Activated CD4-positive, alpha-beta T cell treated with anti-CD3 and anti-CD28 coated beads, Interleukin-2, amount 10 ng/mL, durations not matched to agents 24 days and 14 days (primary cell): ENCODE results near the gene RAET1L. TPM values are rescaled to one million over a fixed set of nuclear protein-coding genes. Genes with fewer than 3 reads are reported as not detected.
"Not testable (repeated sequence)": the region's sequence is repeated elsewhere in the genome, so short reads cannot be mapped to it uniquely, and the experiment has no call there.

Source experiments
- DNase-seq: peaks from one replicate; pipeline ENCODE4 v3.0.0; 2022
- H3K27ac Mint-ChIP-seq: one replicate; pipeline ENCODE4 v1.8.0; 2022; ENCODE audit warnings: mild to moderate bottlenecking, mixed read lengths
- H3K27me3 Mint-ChIP-seq: one replicate; pipeline ENCODE4 v1.8.0; 2022; ENCODE audit warnings: mixed read lengths
- H3K36me3 Mint-ChIP-seq: one replicate; pipeline ENCODE4 v1.8.0; 2022; ENCODE audit warnings: low read depth, mild to moderate bottlenecking, mixed read lengths
- H3K4me1 Mint-ChIP-seq: one replicate; pipeline ENCODE4 v1.8.0; 2021; ENCODE audit warnings: mixed read lengths
- H3K4me3 Mint-ChIP-seq: one replicate; pipeline ENCODE4 v1.8.0; 2022; ENCODE audit warnings: mild to moderate bottlenecking, moderate library complexity, mixed read lengths
- H3K9me3 Mint-ChIP-seq: one replicate; pipeline ENCODE4 v1.8.0; 2021; ENCODE audit warnings: mixed read lengths
- intact Hi-C: fragments of 100-400 bp; cut with micrococcal nuclease; formaldehyde crosslinking; loops from one replicate; pipeline ENCODE4 v1.15.1; 2023
- total RNA-seq: library from RNA; stranded (reverse); gene quantifications from 2 replicates; pipeline ENCODE4 v1.2.3, GENCODE V29; 2022

The RAET1L gene
- total RNA-seq, 1 donor from 2014 or later: not detected

DNA sequence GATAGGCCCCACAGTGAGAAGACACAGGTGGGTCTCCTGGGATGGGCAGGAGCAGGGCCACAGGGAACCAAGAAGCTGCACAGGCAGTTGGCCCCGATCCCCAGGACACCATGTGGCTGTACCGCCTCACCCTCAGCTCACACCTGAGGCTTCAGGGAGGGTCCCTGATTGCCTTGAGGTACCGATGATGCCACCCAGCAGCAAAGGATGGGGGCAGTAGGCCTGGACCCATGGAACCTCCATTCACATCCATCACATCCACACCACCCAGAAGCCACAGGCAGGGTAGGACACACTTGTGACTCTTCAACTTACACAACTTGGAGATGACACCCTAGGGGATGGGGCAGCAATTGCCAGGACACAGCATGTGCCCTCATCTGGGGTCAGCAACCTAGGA is 21.7 kb downstream of the RAET1L start:
- DNase-seq, H3K9me3 Mint-ChIP-seq, H3K27ac Mint-ChIP-seq: not testable (repeated sequence)
- Mint-ChIP-seq H3K4me1 (peaks cover 54% of the 10 kb centered on the region), H3K4me3 (peak overlapping the region; percentile 90), H3K27me3 (peaks cover 21% of the 10 kb centered on the region), H3K36me3 (peaks cover 11% of the 10 kb centered on the region)
- intact Hi-C loops: loop anchor here (5.0 to 10.0 kb wide), 4 partner anchors 259 to 864 kb away; partner anchors contain the start of genes LATS1, MTHFD1L, NUP43 and PCMT1

DNA sequence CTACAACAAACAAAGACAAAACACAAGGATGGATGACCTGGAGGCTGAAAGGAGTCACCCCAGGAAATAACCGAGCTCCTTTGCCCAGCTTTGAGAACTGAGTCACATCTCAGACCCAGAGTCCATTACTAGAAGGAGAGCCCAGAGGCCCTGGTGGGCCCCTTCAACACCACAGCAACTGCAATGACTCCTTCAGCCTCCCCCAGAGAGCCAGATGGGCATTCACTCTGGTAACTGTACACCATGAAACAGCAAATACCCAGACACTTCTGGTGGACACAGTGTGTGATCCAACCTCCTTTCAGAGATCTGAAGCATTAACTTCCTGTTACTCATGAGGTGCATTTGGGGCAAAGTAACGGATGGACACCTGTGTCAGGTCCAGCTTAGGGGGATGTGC is 22.6 kb downstream of the RAET1L start:
- Mint-ChIP-seq H3K4me1 (peaks cover 51% of the 10 kb centered on the region), H3K27me3 (peaks cover 18% of the 10 kb centered on the region), H3K4me3 (no peak overlapping the region), H3K9me3 (peaks cover 4% of the 10 kb centered on the region), H3K27ac (no peak overlapping the region), H3K36me3 (peaks cover 11% of the 10 kb centered on the region)
- intact Hi-C loops: loop anchor here (5.0 to 10.0 kb wide), 4 partner anchors 258 to 865 kb away; partner anchors contain the start of genes LATS1, MTHFD1L, NUP43 and PCMT1
- no peak for DNase-seq

GRCh38 chr6:150001295-150002008 is 23.9 kb downstream of the RAET1L start:
- H3K36me3 Mint-ChIP-seq: peaks cover 14% of the 10 kb centered on the region
- H3K27me3 Mint-ChIP-seq: peaks cover 29% of the 10 kb centered on the region
- H3K27ac Mint-ChIP-seq: peak overlapping the region; percentile 52
- intact Hi-C loops: loop anchor here (1.0 to 10.0 kb wide), 7 partner anchors 10 to 866 kb away; partner anchors contain the start of genes LATS1, MTHFD1L, NUP43 and PCMT1
- H3K4me1 Mint-ChIP-seq: peaks cover 46% of the 10 kb centered on the region
- H3K4me3 Mint-ChIP-seq: peak overlapping the region; percentile 70
- peak; percentile 83 for DNase-seq
- peaks cover 4% of the 10 kb centered on the region for H3K9me3 Mint-ChIP-seq

- Mint-ChIP-seq H3K4me1 (peaks cover 37% of the 10 kb centered on the region), H3K27ac (no peak overlapping the region), H3K4me3 (no peak overlapping the region), H3K27me3 (peaks cover 44% of the 10 kb centered on the region), H3K9me3 (peaks cover 4% of the 10 kb centered on the region), H3K36me3 (peaks cover 14% of the 10 kb centered on the region)
- intact Hi-C loops: loop anchor here (2.0 to 10.0 kb wide), 5 partner anchors 61 to 868 kb away; partner anchors contain the start of genes LATS1, MTHFD1L, NUP43 and PCMT1
- no peak for DNase-seq
These were observed 25.7 kb downstream of the RAET1L start for GRCh38 chr6:149999636-150000035.

GRCh38 chr6:149995971-149996370 is 29.4 kb downstream of the RAET1L start:
- DNase-seq: no peak
- Mint-ChIP-seq H3K27me3 (peaks cover 72% of the 10 kb centered on the region), H3K4me3 (no peak overlapping the region), H3K27ac (no peak overlapping the region), H3K36me3 (peaks cover 7% of the 10 kb centered on the region), H3K9me3 (no peaks in the 10 kb centered on the region), H3K4me1 (peaks cover 23% of the 10 kb centered on the region)
- intact Hi-C loops: no loop called here

GRCh38 chr6:149995235-149995750 is 30.0 kb downstream of the RAET1L start:
- H3K4me1 Mint-ChIP-seq: peaks cover 21% of the 10 kb centered on the region
- peaks cover 77% of the 10 kb centered on the region for H3K27me3 Mint-ChIP-seq
- H3K27ac Mint-ChIP-seq: no peak overlapping the region
- no peak overlapping the region for H3K4me3 Mint-ChIP-seq
- H3K36me3 Mint-ChIP-seq: peaks cover 9% of the 10 kb centered on the region
- no peaks in the 10 kb centered on the region for H3K9me3 Mint-ChIP-seq
- intact Hi-C loops: no loop called here
- DNase-seq: no peak

GRCh38 chr6:149991838-149992237 is 33.5 kb downstream of the RAET1L start:
- intact Hi-C loops: loop anchor here (1.0 to 2.0 kb wide), 2 partner anchors 9 to 53 kb away; no protein-coding TSS in a partner anchor
- Mint-ChIP-seq H3K27ac (no peak overlapping the region), H3K36me3 (peaks cover 9% of the 10 kb centered on the region), H3K27me3 (peaks cover 92% of the 10 kb centered on the region), H3K4me3 (peak overlapping the region; percentile 87), H3K4me1 (peaks cover 37% of the 10 kb centered on the region), H3K9me3 (peaks cover 11% of the 10 kb centered on the region)
- DNase-seq: no peak

DNA sequence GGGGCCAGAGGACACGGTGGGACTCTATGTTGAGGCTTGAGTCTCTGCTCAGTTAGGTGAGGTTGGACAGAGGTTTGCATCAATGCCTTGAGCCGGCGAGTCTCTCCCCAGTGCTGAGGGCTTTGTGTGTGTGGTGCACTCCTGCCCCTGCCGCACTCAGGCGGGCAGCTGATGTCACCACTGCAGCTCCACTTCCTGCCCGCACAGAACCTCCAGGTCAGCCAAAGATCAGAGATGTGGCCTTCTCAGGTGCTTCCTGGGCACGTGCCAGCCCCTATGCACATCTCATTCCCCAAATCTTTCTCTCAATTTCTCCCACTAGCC is 33.9 kb downstream of the RAET1L start:
- H3K27me3 Mint-ChIP-seq: peaks cover 92% of the 10 kb centered on the region
- peaks cover 11% of the 10 kb centered on the region for H3K9me3 Mint-ChIP-seq
- not testable (repeated sequence) for H3K27ac Mint-ChIP-seq, H3K36me3 Mint-ChIP-seq
- intact Hi-C loops: loop anchor here (1.0 to 2.0 kb wide), 2 partner anchors 10 to 53 kb away; no protein-coding TSS in a partner anchor
- peak overlapping the region; percentile 87 for H3K4me3 Mint-ChIP-seq
- H3K4me1 Mint-ChIP-seq: peaks cover 37% of the 10 kb centered on the region
- DNase-seq: peak; percentile 68

GRCh38 chr6:149990661-149991471 is 34.5 kb downstream of the RAET1L start:
- DNase-seq: peak; percentile 78
- intact Hi-C loops: loop anchor here (1.0 to 2.0 kb wide), 3 partner anchors 10 to 52 kb away; no protein-coding TSS in a partner anchor
- peak overlapping the region; percentile 54 for H3K27ac Mint-ChIP-seq

DNA sequence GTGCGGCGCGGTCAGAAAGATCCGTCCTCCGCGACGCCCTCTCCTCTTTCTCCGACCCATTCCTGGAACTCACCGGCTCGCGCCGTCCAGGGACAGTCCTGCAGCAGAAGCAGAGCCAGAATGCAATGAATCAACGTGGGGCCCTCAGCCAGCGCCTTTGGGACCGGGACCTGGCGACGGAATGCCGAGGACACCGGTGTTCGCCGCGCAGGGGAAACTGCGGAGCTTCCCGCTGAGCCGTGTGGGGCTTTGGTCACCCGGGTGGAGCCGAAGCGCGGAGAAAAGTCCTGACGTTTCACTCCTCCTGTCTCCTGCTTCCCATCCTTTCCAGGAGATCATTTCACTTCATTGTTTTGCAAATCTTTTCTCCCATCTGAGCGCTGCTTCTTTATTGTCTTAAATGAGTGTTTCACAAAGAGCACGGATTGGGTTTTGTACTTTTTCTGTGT is 35.1 kb downstream of the RAET1L start:
- Mint-ChIP-seq H3K4me3 (peak overlapping the region; percentile 87), H3K4me1 (peaks cover 37% of the 10 kb centered on the region), H3K27ac (peak overlapping the region; percentile 54), H3K27me3 (peaks cover 93% of the 10 kb centered on the region), H3K9me3 (peaks cover 11% of the 10 kb centered on the region), H3K36me3 (peaks cover 9% of the 10 kb centered on the region)
- intact Hi-C loops: loop anchor here (1.0 to 2.0 kb wide), 2 partner anchors 33 to 51 kb away; no protein-coding TSS in a partner anchor
- no peak for DNase-seq

More at GRCh38 chr6:149990661-149991471, 34.5 kb downstream of the RAET1L start:
- Mint-ChIP-seq H3K9me3 (peaks cover 11% of the 10 kb centered on the region), H3K27me3 (peaks cover 93% of the 10 kb centered on the region), H3K4me3 (peak overlapping the region; percentile 87), H3K4me1 (peaks cover 37% of the 10 kb centered on the region), H3K36me3 (peaks cover 9% of the 10 kb centered on the region)

DNA sequence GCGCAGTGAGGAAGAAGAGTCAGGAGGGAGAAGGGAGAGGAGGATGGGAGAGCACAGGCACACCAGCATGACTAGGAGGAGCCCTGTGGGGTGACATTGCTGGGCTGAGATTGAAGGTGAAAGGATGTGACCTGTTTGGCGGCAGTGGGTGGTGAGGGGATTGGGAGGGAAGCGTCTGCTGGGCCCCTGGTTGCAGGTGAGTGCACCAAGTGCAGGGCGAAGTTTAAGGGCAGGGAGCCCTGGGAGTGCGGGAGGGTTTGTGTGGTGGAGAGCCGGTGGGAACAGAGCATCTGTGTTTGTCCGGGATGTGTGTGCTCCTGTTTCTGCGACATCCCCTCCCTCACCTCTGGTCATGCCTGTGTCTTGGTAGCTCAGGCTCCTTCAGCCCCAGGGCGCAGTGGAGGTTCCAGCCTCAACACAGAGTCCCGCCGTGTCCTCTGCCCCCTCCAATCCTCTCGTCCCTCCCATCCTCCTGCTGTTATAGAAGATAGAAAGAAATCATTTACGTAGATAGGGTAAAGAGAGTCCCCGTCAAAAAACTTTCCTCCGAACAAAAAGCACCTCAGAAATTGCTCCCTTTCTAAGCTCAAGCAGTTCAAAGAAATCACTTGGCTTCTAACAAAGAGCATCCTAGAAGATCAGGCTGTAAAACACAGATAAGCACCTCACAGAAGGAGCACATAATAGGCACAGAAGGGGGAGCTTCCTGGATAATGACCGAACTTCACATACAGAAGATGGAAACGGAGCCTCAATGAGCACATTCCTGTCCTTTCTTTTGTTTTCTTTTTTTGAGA is 36.6 kb downstream of the RAET1L start:
- Mint-ChIP-seq H3K27me3 (peaks cover 91% of the 10 kb centered on the region), H3K4me1 (peaks cover 34% of the 10 kb centered on the region), H3K27ac (peak overlapping the region; percentile 72), H3K4me3 (peak overlapping the region; percentile 21), H3K9me3 (peaks cover 11% of the 10 kb centered on the region), H3K36me3 (peaks cover 9% of the 10 kb centered on the region)
- intact Hi-C loops: no loop called here
- DNase-seq: no peak

DNA sequence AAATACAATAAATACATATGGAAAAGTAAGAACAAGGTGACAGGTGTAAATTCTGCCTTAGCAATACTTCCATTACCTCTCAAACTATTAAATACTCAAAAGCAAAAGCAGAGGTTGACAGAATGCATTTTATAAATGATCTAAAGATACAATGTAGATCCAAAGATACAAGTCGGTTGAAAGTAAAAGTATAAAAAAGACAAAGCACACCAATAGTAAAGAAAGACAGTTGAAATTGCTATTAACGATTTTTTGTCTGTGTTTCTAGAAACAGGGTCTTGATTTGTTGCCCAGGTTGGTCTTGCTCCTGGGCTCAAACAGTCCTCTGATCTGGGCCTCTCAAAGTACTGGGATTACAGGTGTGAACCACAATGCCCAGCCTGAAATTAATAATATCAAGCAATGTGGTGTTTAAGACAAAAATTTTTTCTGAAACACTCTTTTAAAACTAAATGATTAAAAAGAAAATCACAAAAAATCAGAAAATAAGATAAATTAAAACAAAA is 37.7 kb downstream of the RAET1L start:
- Mint-ChIP-seq H3K36me3 (peaks cover 9% of the 10 kb centered on the region), H3K27ac (no peak overlapping the region), H3K4me3 (no peak overlapping the region), H3K27me3 (peaks cover 89% of the 10 kb centered on the region), H3K4me1 (peaks cover 38% of the 10 kb centered on the region), H3K9me3 (peaks cover 11% of the 10 kb centered on the region)
- intact Hi-C loops: no loop called here
- DNase-seq: no peak
